COLO829 (cell line): ENCODE data around the gene KRTAP10-5.
"Not testable (repeated sequence)": the region's sequence is repeated elsewhere in the genome, so short reads cannot be mapped to it uniquely, and the experiment has no call there.

Experiments
- DNase-seq: peaks from one replicate; pipeline ENCODE4 v3.0.0; 2012; ENCODE audit warnings: low spot score

The KRTAP10-5 gene

DNA sequence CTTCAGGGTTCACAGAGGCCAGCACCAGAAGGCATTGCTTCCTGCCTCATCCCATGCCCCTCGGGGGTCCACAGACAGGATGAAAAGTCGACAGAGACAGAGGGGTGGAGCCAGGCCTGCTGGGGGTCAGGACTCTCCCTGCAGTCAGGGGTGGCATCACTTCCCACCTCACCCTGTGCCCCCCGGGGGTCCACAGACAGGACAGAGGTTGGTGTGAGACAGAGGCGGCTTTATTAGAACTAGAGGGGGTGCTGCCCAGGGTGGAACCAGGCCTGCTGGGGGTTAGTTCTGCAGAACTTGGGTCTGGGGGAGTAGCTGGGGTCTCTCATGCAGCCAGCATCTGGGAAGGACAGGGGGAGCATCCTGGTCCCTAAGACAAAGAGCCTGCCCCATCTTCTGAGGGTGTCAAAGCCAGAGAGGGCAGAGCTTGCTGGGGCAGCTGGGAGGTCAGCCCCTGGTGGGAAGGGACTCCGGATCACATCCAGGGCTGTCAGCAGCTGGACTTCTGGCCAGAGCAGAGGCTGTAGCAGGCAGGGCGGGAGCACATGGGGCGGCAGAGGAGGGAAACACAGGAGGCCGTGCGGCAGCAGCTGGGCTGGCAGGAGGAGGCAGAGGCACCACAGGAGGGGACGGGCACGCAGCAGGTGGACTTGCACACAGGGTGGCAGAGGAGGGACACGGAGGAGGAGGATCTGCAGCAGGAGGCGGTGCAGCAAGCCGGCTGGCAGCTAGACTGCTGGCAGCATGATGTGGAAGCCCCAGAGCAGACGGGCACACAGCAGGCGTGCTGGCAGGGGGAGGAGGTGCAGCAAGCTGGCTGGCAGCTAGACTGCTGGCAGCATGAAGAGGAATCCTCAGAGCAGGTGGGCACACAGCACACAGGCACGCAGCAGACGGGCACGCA is 10.7 kb upstream of the KRTAP10-5 start:
- DNase-seq: not testable (repeated sequence)

GRCh38 chr21:44590311-44590721 is 9.9 kb upstream of the KRTAP10-5 start:
- no peak for DNase-seq

DNA sequence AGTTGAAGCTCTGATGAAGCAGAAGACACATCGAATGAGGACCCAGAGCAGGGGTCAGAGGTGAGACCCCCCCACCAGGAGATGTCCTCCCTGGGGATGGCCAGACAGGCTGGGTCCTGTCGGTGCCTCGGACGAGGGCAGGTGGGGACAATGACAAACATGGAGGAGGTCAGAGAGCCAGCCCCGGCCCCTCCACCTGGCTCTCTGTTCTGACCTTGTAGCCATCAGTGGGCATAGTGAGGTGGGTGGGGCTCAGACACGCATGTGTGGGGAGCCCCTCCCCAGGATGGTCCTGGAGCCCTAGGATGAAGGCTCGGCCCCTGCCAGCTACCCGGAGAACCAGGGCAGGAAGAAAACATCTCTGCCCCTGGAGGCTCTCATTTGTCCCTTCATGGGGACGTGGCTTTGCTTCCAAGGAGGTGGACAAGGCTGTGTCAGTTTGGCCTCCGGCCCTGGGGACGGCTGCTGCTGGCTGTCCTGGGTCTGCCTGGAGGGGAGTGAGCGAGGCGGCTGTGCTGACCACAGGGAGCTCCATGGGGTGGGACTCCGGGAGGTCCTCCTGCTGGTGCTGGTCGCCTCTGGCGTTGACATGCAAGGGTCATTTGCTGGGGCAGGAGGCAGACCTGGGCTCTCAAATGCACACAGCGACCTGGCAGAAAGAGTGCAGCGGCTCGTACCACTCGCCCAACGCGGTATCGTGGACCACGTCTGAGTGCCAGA is 9.3 kb upstream of the KRTAP10-5 start:
- DNase-seq: no peak

GRCh38 chr21:44589094-44589493 is 8.7 kb upstream of the KRTAP10-5 start:
- no peak for DNase-seq

DNA sequence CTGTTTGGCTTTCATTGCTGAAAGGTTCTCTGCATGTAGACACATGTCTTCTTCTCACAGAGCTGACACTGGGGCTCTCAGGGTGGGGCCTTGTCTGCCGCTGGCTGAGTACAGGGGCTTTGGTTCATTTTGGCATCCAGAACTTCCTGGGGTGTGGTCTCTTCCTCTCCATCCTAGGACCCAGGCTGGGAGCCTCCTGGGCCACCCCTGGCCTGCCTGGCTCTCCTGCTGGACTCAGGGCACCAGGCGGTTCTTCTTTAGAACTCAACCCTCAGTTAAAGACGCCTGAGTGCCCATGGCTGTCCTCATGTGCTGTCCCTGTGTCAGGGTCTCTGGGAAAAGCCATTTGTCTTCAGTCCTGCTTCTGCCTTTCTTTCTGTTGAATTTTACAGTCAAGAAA is 5.5 kb upstream of the KRTAP10-5 start:
- no peak for DNase-seq

GRCh38 chr21:44583800-44584147 is 3.4 kb upstream of the KRTAP10-5 start:
- DNase-seq: no peak

- no peak for DNase-seq
Measured at GRCh38 chr21:44583089-44583799, 2.8 kb upstream of the KRTAP10-5 start.

DNA sequence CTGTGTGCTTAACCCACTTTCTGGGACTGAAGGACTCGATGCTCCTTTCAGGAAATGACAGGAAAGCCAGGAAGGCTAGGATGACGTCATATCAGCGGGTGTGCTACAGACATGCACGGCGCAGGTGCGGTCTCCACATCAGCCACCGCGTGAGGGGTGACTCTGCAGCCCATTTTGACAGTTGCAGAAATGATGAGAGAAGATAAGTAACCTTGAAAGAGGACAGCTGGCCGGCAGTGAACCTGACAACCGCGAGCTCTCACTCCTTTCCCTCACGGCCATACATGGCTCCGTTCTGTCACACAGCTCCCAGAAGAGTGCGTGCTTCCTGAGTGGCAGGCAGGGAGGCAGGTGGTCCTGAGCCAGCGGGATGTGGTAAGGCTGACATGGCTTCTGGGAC is 1.7 kb upstream of the KRTAP10-5 start:
- DNase-seq: no peak

DNA sequence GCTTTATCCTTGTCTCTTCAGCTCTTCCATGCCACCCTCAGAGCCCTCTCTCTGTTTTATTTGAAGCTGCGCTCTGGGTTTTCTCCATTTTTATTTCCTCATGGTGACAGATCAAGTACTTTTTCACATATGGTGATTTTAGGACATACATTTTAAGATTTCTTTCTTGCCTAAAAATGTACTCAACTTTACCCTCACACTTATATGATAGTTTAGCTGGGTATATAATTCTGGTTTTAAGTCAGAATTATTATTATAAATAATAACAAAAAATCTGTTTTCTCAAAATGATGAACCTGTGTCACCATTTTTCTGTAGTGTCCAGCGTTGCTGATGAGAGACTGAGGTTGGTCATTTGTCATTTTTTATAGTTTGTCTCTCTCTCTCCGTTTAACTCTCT is 754 bp upstream of the KRTAP10-5 start:
- DNase-seq: no peak

- DNase-seq: no peak
Measured at GRCh38 chr21:44579833-44580144, 615 bp downstream of the KRTAP10-5 start.

DNA sequence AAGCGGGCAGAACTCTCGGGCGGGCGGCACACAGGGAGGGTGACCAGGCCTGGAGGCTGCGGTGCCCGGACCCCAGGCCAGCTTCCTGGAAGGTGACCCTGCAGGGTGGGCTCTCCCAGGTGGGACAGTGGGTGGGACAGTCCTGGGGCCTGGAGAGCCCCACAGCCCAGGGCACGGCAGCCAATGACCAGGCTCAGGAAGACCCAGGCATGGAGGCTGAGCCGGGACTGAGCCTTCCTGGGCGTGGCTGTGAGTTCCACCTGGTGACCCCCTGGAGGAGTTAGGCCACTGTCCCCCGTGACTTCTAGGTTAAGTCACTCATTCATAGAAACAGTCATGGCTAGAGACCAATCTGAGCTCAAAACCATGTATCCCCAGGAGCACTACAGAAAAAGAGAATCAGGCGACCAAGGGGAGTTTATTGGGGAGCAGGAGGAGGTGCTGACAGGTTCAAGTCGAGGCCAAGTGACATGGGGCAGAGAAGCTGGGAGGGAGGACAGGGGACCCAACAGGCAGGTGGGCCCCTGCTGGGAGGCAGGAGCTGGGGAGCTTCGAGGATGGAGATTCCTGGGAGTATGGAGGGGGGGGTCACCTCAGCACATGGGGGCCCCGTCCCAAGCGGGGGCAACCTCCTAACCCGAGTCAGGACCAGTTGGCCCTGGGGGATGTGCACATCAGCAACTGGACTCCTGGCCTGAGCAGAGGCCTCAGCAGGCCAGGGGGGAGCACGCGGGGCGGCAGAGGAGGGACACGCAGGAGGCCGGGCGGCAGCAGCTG is 1.2 kb downstream of the KRTAP10-5 start:
- DNase-seq: no peak

DNA sequence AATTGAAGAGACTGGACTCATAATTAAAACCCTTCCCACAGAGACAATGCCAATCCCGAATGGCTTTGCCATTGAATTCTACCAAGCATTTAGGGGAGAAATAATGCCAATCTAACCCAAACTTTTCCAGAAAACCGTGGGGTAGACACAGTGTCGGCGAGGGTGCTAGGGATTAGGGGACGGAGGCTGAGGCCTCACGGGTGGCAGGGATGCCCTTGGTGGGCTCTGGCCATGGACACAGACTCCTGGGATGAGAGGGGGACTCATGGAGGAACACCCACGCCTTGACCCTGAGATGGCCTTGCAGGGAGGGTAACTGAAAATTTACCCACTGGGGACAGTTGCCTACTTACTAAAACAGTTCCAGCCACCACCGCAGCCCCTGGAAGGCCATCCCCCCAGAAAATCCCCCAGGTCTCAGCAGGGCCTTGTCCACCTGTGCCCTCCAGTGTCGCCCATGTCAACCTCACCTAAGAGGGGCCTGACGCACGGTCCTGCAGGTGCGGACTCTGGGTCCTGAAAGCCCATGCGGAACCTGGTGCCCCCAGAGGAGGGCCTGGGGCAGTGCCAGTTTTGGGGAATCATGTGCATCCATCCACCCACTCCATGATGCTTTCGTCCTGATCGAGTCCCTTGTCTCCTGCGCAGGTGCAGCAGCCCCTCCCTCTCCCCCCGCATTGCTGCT is 1.9 kb downstream of the KRTAP10-5 start:
- DNase-seq: no peak

DNA sequence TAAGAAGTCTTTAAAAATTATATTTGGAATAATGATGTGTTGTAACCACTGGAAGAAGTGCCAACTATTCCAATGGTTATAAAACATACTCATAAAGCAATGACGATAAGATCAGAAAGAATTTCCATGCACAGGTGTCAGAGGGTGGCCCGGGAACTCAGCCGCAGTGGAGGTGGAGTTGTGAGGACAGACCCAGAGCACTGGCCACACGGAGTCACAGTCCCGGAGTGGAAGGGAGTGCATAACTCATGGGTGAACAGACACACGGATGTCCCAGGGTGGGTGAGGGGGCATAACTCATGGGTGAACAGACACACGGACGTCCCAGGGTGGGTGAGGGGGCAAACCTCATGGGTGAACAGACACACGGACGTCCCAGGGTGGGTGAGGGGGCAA is 4.4 kb downstream of the KRTAP10-5 start:
- DNase-seq: no peak

- DNase-seq: no peak
Measured at GRCh38 chr21:44575307-44576024, 4.9 kb downstream of the KRTAP10-5 start.

- no peak for DNase-seq
Measured at GRCh38 chr21:44574457-44575306, 5.7 kb downstream of the KRTAP10-5 start.

DNA sequence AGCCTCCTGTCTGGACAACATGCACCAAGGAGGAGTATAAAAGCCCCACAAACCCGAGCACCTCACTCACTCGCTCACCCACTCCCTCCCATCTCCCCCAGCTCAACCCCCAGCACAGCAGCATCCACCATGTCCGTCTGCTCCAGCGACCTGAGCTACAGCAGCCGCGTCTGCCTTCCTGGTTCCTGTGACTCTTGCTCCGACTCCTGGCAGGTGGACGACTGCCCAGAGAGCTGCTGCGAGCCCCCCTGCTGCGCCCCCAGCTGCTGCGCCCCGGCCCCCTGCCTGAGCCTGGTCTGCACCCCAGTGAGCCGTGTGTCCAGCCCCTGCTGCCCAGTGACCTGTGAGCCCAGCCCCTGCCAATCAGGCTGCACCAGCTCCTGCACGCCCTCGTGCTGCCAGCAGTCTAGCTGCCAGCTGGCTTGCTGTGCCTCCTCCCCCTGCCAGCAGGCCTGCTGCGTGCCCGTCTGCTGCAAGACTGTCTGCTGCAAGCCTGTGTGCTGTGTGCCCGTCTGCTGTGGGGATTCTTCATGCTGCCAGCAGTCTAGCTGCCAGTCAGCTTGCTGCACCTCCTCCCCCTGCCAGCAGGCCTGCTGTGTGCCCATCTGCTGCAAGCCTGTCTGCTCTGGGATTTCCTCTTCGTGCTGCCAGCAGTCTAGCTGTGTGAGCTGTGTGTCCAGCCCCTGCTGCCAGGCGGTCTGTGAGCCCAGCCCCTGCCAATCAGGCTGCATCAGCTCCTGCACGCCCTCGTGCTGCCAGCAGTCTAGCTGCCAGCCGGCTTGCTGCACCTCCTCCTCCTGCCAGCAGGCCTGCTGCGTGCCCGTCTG is 6.6 kb downstream of the KRTAP10-5 start, which contains the start of gene KRTAP10-4:
Gene KRTAP10-4 (plus strand): TSS at position 100 of the 827 bp plus-strand sequence. CDS start 30 bp downstream, at position 130.
- not testable (repeated sequence) for DNase-seq

GRCh38 chr21:44572959-44573583 is 7.3 kb downstream of the KRTAP10-5 start:
- peak; percentile 16 for DNase-seq
